PC-9 (cell line): ENCODE data around the gene SEC61B. TPM values are rescaled to one million over a fixed set of nuclear protein-coding genes. Genes with fewer than 3 reads are reported as not detected.
"Not testable (repeated sequence)": the region's sequence is repeated elsewhere in the genome, so short reads cannot be mapped to it uniquely, and the experiment has no call there.

ENCODE experiments used
- BruUV-seq: library from RNA; stranded (reverse); fragments of 400-500 nt; replicated peaks from 2 replicates; lab custom pipeline; 2021; lab: Mats Ljungman, UMichigan
- CTCF ChIA-PET: fragments of 300-600 bp; sonication (Branson Sonifier 250); formaldehyde crosslinking; loops from one replicate; lab custom pipeline; 2022; ENCODE audit warnings: antibody characterized with exemption; lab: Charles Lee
- POLR2A ChIA-PET: fragments of 300-600 bp; sonication (Branson Sonifier 250); formaldehyde crosslinking; loops from one replicate; lab custom pipeline; 2022; ENCODE audit warnings: antibody characterized with exemption; ENCODE audit not compliant: unreplicated experiment; lab: Charles Lee
- DNase-seq, 2 experiments: peaks; one replicate each; pipeline versions ENCODE4 v3.0.0 to v3.0.0-alpha.2; 2015 to 2022; ENCODE audit warnings: mixed read lengths in 1 of 2
- H2AFZ ChIP-seq: fragments of 200-600 bp; sonication (generic); 2 replicates; pipeline ENCODE4 v1.8.1; 2017; ENCODE audit warnings: antibody characterized with exemption
- H3F3A ChIP-seq: fragments of 200-600 bp; sonication (generic); 2 replicates; pipeline ENCODE4 v1.8.1; 2017; ENCODE audit warnings: antibody characterized with exemption, mild to moderate bottlenecking, low read depth; ENCODE audit not compliant: insufficient read depth
- H3K27ac ChIP-seq: fragments of 200-600 bp; sonication (generic); 2 replicates; pipeline ENCODE4 v1.6.1; 2016; ENCODE audit warnings: mixed run types
- H3K27me3 ChIP-seq: fragments of 200-600 bp; sonication (generic); 2 replicates; pipeline ENCODE4 v1.6.1; 2016; ENCODE audit warnings: low read depth, mixed run types; ENCODE audit not compliant: insufficient read depth
- H3K36me3 ChIP-seq: fragments of 200-600 bp; sonication (generic); 2 replicates; pipeline ENCODE4 v1.6.1; 2016; ENCODE audit warnings: low read depth, mixed run types
- H3K4me1 ChIP-seq: fragments of 200-600 bp; sonication (generic); replicated peaks from 2 replicates; pipeline ENCODE4 v1.6.1; 2016; ENCODE audit warnings: mixed run types; ENCODE audit not compliant: insufficient read depth
- H3K4me2 ChIP-seq: fragments of 200-600 bp; sonication (generic); 2 replicates; pipeline ENCODE4 v1.6.1; 2017; ENCODE audit warnings: mixed run types
- H3K4me3 ChIP-seq: fragments of 200-600 bp; sonication (generic); 2 replicates; pipeline ENCODE4 v1.6.1; 2016; ENCODE audit warnings: mixed run types
- H3K79me2 ChIP-seq: fragments of 200-600 bp; sonication (generic); 2 replicates; pipeline ENCODE4 v1.6.1; 2017; ENCODE audit warnings: low read depth, mixed run types
- H3K9me2 ChIP-seq: fragments of 200-600 bp; sonication (generic); 2 replicates; pipeline ENCODE4 v1.8.1; 2017; ENCODE audit warnings: mild to moderate bottlenecking; ENCODE audit not compliant: insufficient read depth
- H3K9me3 ChIP-seq: fragments of 200-600 bp; sonication (generic); 2 replicates; pipeline ENCODE4 v1.8.1; 2016; ENCODE audit warnings: low read depth; ENCODE audit not compliant: insufficient read depth
- H4K20me1 ChIP-seq: fragments of 200-600 bp; sonication (generic); 2 replicates; pipeline ENCODE4 v1.8.1; 2017; ENCODE audit not compliant: insufficient read depth
- CTCF ChIP-seq: fragments of 200-600 bp; sonication (generic); conservative IDR thresholded peaks from 2 replicates; pipeline ENCODE4 v1.6.1; 2017; ENCODE audit warnings: mixed run types, antibody characterized with exemption, mild to moderate bottlenecking, moderate library complexity
- EZH2 ChIP-seq: fragments of 200-600 bp; sonication (generic); IDR thresholded peaks from 2 replicates; pipeline ENCODE4 v1.8.0; 2017; ENCODE audit warnings: antibody characterized with exemption, low read depth
- intact Hi-C: fragments of 100-400 bp; cut with micrococcal nuclease; formaldehyde crosslinking; loops from one replicate; pipeline ENCODE4 v1.10.0; 2022; ENCODE audit not compliant: unreplicated experiment
- total RNA-seq: library from RNA; stranded (reverse); gene quantifications from 2 replicates; pipeline ENCODE4 v1.2.3, GENCODE V29; 2021

SEC61B gene
- total RNA-seq, 1 experiment from 2014 or later: 163 TPM

GRCh38 chr9:99193466-99193821, 28.6 kb upstream of the SEC61B start:
- ChIA-PET POLR2A (no interaction called here), CTCF (no interaction called here)
- BruUV-seq: no TSS peak
- DNase-seq: no peak
- no peak overlapping the region for H2AFZ ChIP-seq
- H3K27ac ChIP-seq: no peak overlapping the region
- no peaks in the 10 kb centered on the region for H3K9me3 ChIP-seq
- H3K9me2 ChIP-seq: no peaks in the 10 kb centered on the region
- H3K36me3 ChIP-seq: no peaks in the 10 kb centered on the region
- no peak overlapping the region for H3K4me2 ChIP-seq
- no peaks in the 10 kb centered on the region for H3F3A ChIP-seq
- no peaks in the 10 kb centered on the region for H4K20me1 ChIP-seq
- H3K4me1 ChIP-seq: no peaks in the 10 kb centered on the region
- TF ChIP-seq CTCF (no peak), EZH2 (no peak)
- H3K27me3 ChIP-seq: peaks cover 11% of the 10 kb centered on the region; the same call in 1 of the 2 replicates
- no peak overlapping the region for H3K4me3 ChIP-seq
- intact Hi-C loops: no loop called here
- no peaks in the 10 kb centered on the region for H3K79me2 ChIP-seq

- POLR2A ChIA-PET, H3K4me1 ChIP-seq, H3K9me3 ChIP-seq, H3K9me2 ChIP-seq, H3K79me2 ChIP-seq, CTCF ChIA-PET, H3K27ac ChIP-seq, H2AFZ ChIP-seq, DNase-seq, BruUV-seq, H3K36me3 ChIP-seq, H3F3A ChIP-seq, H3K4me2 ChIP-seq, intact Hi-C loops, H3K4me3 ChIP-seq, H3K27me3 ChIP-seq, H4K20me1 ChIP-seq: not testable (repeated sequence)
Observed at GRCh38 chr9:99196484-99196883, 25.6 kb upstream of the SEC61B start.

- ChIA-PET CTCF (interaction anchor here (0.6 kb wide), 1 partner anchor 47 kb away, joined by 4 read pairs; no protein-coding TSS in a partner anchor), POLR2A (no interaction called here)
- no peaks in the 10 kb centered on the region for H3K4me1 ChIP-seq
Observed at GRCh38 chr9:99197124-99197630, 24.9 kb upstream of the SEC61B start.

More at GRCh38 chr9:99197124-99197630, 24.9 kb upstream of the SEC61B start:
- no peaks in the 10 kb centered on the region for H3K9me2 ChIP-seq
- no peaks in the 10 kb centered on the region for H3K79me2 ChIP-seq
- BruUV-seq: no TSS peak
- no peaks in the 10 kb centered on the region for H4K20me1 ChIP-seq
- H3K27ac ChIP-seq: no peak overlapping the region
- no peak for DNase-seq
- no peaks in the 10 kb centered on the region for H3K9me3 ChIP-seq
- H3K4me3 ChIP-seq: no peak overlapping the region
- no peaks in the 10 kb centered on the region for H3F3A ChIP-seq
- H2AFZ ChIP-seq: no peak overlapping the region
- intact Hi-C loops: no loop called here
- TF ChIP-seq EZH2 (no peak), CTCF (no peak)
- H3K27me3 ChIP-seq: no peaks in the 10 kb centered on the region
- no peak overlapping the region for H3K4me2 ChIP-seq
- H3K36me3 ChIP-seq: no peaks in the 10 kb centered on the region
